Measurements from ENCODE around the gene FAH. TPM values are rescaled to one million over a fixed set of nuclear protein-coding genes. Genes with fewer than 3 reads are reported as not detected.

FAH gene
- total and polyA plus RNA-seq, 2 donors (not counting 1 experiment from before 2014, with no cell fraction given): 1.1 to 5.1 TPM

DNA sequence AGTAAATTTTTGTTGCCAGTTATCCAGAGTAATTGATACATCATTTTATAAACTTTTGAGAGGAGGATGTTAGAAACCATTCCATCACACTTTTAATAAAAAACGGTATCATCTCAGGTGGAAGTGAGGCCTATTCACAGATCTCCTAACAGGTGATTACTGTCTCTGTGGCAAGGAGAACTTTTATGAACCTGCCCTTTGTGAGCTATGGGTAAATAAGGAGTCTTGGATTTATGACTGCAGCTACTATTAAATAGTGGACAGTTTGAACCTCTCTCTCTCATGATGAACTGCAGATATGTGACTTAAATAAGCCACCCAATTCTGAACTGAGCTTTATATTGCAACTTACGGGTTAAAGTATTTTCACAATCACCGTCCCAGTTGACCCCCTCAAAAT is 47.6 kb upstream of the FAH start:
- Mint-ChIP-seq H3K4me3 (no peak overlapping the region), H3K9me3 (ENCODE audit: insufficient read depth) (no peaks in the 10 kb centered on the region), H3K27ac (no peak overlapping the region), H3K4me1 (peaks cover 59% of the 10 kb centered on the region), H3K27me3 (no peaks in the 10 kb centered on the region)
- Histone ChIP-seq H3K27me3 (replicated peaks in 1 of 4; ENCODE audit: control extremely low read depth in 1 of 4, control insufficient read depth in 3 of 4, insufficient read depth in 4 of 4, low read length in 3 of 4) (no peaks in the 10 kb centered on the region), H3K79me2 (ENCODE audit: control insufficient read depth, insufficient read depth, low read length) (peaks cover 99% of the 10 kb centered on the region), H3K9ac (ENCODE audit: low read length) (no peak overlapping the region), H3K9me3 (ENCODE audit: control extremely low read depth in 1 of 3, control insufficient read depth in 2 of 3, insufficient read depth in 1 of 3, low read length in 2 of 3) (no peaks in the 10 kb centered on the region), H3K4me2 (replicated peaks; ENCODE audit: low read depth, low read length, poor library complexity, severe bottlenecking) (no peak overlapping the region), H2AFZ (ENCODE audit: insufficient read depth, low read depth, low read length, poor library complexity, severe bottlenecking) (no peak overlapping the region), H4K20me1 (ENCODE audit: control insufficient read depth, insufficient read depth, low read length, poor library complexity, severe bottlenecking) (peaks cover 90% of the 10 kb centered on the region), H3K4me1 (ENCODE audit: control insufficient read depth in 2 of 2, insufficient read depth in 2 of 2, low read length in 2 of 2) (peaks cover 0 to 7% of the 10 kb centered on the region in 2 donors), H3K36me3 (replicated peaks in 1 of 2; ENCODE audit: control extremely low read depth in 1 of 2, control insufficient read depth in 1 of 2, extremely low read depth in 1 of 2, insufficient read depth in 2 of 2, low read length in 1 of 2) (peaks cover 5 to 19% of the 10 kb centered on the region in 2 experiments), H3K27ac (ENCODE audit: low read length in 2 of 2) (no peak overlapping the region), H3K4me3 (ENCODE audit: control extremely low read depth in 1 of 5, extremely low read depth in 1 of 5, insufficient read depth in 1 of 5, low read depth in 2 of 5, low read length in 4 of 5) (no peak overlapping the region)
- TF ChIP-seq EZH2 (IDR thresholded peaks at IDR 0.05; ENCODE audit: borderline replicate concordance, insufficient read depth, low read depth, low read length, poor library complexity, severe bottlenecking): no peak
- TF ChIP-seq CTCF (IDR thresholded peaks at IDR 0.05): no peak
- ATAC-seq (ENCODE audit: low read depth) (no peak), DNase-seq (no peak)
- CTCF ChIA-PET: interaction anchor here (1.2 kb wide), 1 partner anchor 12 kb away, joined by 3 read pairs; no protein-coding TSS in a partner anchor
- WGBS (ENCODE audit: insufficient coverage): no CpG with 5 or more reads among the region's 3 CpGs
- intact Hi-C loops (cut with micrococcal nuclease): no loop called here
- POLR2A ChIA-PET: no interaction called here

DNA sequence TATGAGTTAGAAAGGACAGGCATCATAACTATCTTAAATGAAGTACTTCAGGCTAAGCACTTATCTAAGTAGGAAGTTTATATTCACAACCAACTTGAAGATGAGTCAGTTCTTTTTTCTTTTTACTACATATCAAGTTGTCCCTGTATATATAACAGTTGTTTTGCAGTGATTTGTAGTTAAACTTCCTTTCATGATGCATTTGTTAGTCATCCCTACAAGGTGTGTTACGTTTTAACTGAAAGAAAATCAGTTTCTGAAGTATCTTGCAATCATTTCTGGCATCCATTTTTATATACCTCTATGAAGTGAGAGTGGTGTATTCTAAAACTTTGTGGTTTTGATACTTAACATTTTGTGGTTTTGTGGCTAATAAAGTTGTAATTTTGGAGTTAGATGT is 47.2 kb upstream of the FAH start:
- no CpG with 5 or more reads among the region's 1 CpG for WGBS (ENCODE audit: insufficient coverage)
- Histone ChIP-seq H3K9ac (ENCODE audit: low read length) (no peak overlapping the region), H3K9me3 (ENCODE audit: control extremely low read depth in 1 of 3, control insufficient read depth in 2 of 3, insufficient read depth in 1 of 3, low read length in 2 of 3) (no peaks in the 10 kb centered on the region), H2AFZ (ENCODE audit: insufficient read depth, low read depth, low read length, poor library complexity, severe bottlenecking) (no peak overlapping the region), H3K4me1 (ENCODE audit: control insufficient read depth in 2 of 2, insufficient read depth in 2 of 2, low read length in 2 of 2) (peaks cover 0 to 7% of the 10 kb centered on the region in 2 donors), H3K27me3 (replicated peaks in 1 of 4; ENCODE audit: control extremely low read depth in 1 of 4, control insufficient read depth in 3 of 4, insufficient read depth in 4 of 4, low read length in 3 of 4) (no peaks in the 10 kb centered on the region), H3K4me3 (ENCODE audit: control extremely low read depth in 1 of 5, extremely low read depth in 1 of 5, insufficient read depth in 1 of 5, low read depth in 2 of 5, low read length in 4 of 5) (no peak overlapping the region), H3K79me2 (ENCODE audit: control insufficient read depth, insufficient read depth, low read length) (peaks cover 99% of the 10 kb centered on the region), H3K4me2 (replicated peaks; ENCODE audit: low read depth, low read length, poor library complexity, severe bottlenecking) (no peak overlapping the region), H3K36me3 (replicated peaks in 1 of 2; ENCODE audit: control extremely low read depth in 1 of 2, control insufficient read depth in 1 of 2, extremely low read depth in 1 of 2, insufficient read depth in 2 of 2, low read length in 1 of 2) (peaks cover 5 to 17% of the 10 kb centered on the region in 2 experiments), H4K20me1 (ENCODE audit: control insufficient read depth, insufficient read depth, low read length, poor library complexity, severe bottlenecking) (peaks cover 87% of the 10 kb centered on the region), H3K27ac (ENCODE audit: low read length in 2 of 2) (no peak overlapping the region)
- H3K27me3 Mint-ChIP-seq: no peaks in the 10 kb centered on the region
- DNase-seq (no peak), ATAC-seq (ENCODE audit: low read depth) (no peak)
- intact Hi-C loops (cut with micrococcal nuclease): no loop called here
- H3K4me3 Mint-ChIP-seq: no peak overlapping the region
- ChIA-PET CTCF (interaction anchor here (1.2 kb wide), 1 partner anchor 12 kb away, joined by 3 read pairs; no protein-coding TSS in a partner anchor), POLR2A (no interaction called here)
- H3K4me1 Mint-ChIP-seq: peaks cover 59% of the 10 kb centered on the region
- H3K9me3 Mint-ChIP-seq (ENCODE audit: insufficient read depth): no peaks in the 10 kb centered on the region
- TF ChIP-seq CTCF (IDR thresholded peaks at IDR 0.05): no peak
- TF ChIP-seq EZH2 (IDR thresholded peaks at IDR 0.05; ENCODE audit: borderline replicate concordance, insufficient read depth, low read depth, low read length, poor library complexity, severe bottlenecking): no peak
- no peak overlapping the region for H3K27ac Mint-ChIP-seq
